ENCODE measurements around the gene NAGPA.
"Not testable (repeated sequence)": the region's sequence is repeated elsewhere in the genome, so short reads cannot be mapped to it uniquely, and the experiment has no call there.

NAGPA gene

DNA sequence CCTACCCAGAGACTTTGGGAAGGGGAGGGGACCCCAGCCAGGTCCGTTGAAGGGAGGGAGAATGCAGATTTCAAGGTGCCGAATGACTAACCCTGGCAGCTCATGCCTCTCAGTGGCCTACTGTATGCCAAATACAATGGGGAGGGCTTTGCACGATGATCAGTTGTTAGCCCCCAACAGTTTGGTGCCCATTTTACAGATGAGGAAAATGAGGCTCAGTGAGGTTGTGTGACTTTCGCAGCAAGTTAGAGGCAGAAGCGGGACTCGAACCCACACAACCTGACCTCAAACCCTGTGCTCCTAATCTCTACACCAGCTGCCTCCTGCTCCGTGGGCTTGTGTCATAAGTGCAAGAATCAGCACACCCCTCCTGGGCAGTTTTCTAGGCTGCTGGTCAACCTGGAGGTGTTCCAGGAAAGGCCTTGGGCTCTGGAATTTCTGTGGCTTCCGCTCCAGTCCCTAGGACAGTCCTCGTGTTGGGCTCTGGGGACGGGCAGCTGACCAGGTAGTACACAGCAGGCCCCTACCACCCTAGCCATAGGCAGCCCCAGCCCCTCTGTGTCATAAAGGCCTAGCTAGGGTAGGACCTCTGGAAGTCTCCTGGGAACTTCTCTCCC is 11.9 kb upstream of the NAGPA start:
- TF ChIP-seq, protein P1, sequence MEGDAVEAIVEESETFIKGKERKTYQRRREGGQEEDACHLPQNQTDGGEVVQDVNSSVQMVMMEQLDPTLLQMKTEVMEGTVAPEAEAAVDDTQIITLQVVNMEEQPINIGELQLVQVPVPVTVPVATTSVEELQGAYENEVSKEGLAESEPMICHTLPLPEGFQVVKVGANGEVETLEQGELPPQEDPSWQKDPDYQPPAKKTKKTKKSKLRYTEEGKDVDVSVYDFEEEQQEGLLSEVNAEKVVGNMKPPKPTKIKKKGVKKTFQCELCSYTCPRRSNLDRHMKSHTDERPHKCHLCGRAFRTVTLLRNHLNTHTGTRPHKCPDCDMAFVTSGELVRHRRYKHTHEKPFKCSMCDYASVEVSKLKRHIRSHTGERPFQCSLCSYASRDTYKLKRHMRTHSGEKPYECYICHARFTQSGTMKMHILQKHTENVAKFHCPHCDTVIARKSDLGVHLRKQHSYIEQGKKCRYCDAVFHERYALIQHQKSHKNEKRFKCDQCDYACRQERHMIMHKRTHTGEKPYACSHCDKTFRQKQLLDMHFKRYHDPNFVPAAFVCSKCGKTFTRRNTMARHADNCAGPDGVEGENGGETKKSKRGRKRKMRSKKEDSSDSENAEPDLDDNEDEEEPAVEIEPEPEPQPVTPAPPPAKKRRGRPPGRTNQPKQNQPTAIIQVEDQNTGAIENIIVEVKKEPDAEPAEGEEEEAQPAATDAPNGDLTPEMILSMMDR (IDR thresholded peaks at IDR 0.05; ENCODE audit: borderline replicate concordance, insufficient read depth, low read depth, low read length), result no peak
- no peak overlapping the region for H3K4me3 ChIP-seq (ENCODE audit: low read depth, low read length)

DNA sequence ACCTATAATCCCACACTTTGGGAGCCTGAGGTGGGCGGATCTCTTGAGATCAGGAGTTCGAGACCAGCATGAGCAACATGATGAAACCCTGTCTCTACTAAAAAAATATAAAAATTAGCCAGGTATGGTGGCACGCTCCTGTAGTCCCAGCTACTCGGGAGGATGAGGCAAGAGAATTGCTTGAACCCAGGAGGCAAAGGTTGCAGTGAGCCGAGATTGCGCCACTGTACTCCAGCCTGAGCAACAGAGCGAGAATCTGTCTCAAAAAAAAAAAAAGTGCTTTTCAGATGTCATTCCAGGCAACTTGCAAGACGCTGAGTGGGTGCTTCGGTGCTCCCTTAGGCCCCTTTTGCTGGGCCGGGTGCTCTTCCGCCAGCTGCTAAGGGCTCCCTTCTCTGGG is 10.8 kb upstream of the NAGPA start:
- H3K4me3 ChIP-seq (ENCODE audit: low read depth, low read length), result not testable (repeated sequence)

DNA sequence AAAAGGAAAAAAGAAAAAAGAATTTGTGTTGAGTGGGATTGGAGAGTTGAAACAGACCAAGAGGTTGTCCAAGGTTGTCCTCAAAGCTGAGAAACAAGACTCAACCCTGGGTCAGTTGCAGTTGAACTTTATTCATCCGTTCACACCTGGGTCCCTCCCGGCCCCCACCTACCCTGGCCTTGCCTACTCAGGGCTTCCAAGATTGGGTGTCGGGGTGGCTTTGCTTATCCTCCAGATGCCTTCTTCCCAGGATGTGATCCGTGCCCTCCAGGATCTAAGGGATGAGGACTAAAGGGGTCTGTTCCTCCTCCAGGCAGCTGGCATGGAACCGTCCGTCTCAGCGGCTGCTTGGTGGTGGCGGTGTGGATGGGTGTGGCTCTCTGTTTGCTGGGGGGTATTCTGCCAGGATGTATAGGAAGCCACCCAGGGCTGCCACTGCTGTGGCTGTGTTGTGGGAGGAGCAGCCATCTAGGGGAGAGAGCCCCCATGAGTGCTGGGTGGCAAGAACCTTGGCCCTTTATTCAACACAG is 10.3 kb upstream of the NAGPA start:
- TF ChIP-seq, protein P1 (IDR thresholded peaks at IDR 0.05; ENCODE audit: borderline replicate concordance, insufficient read depth, low read depth, low read length), result no peak
- no peak overlapping the region for H3K4me3 ChIP-seq (ENCODE audit: low read depth, low read length)

DNA sequence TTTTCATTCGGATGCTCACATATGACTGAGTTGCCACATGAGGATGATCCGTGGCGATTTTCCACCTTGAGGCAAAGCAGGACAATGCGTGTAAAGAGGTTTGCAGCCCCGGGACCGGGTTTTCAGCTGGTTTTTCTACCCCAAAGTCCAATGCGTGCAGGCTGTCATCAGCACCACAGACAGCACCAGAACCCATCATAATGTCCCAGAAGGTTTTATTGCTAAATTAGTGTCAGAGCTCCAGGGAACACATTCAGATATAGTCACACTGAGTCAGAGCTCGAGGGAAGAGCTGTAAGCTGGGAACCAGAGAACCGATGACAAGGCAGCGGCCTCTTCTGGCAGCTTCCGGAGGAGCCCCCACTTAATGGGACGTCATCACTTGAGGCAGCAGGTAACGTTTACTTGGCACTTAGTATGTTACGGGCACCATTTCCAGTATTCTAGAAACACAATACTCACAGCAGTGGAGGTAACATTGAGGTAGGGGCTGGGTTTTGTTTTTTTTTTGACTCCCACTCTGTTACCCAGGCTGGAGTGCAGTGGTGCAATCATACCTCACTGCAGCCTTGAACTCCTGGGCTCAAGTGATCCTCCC is 8.9 kb upstream of the NAGPA start:
- no peak overlapping the region for H3K4me3 ChIP-seq (ENCODE audit: low read depth, low read length)
- TF ChIP-seq, protein P1 (IDR thresholded peaks at IDR 0.05; ENCODE audit: borderline replicate concordance, insufficient read depth, low read depth, low read length), result no peak

DNA sequence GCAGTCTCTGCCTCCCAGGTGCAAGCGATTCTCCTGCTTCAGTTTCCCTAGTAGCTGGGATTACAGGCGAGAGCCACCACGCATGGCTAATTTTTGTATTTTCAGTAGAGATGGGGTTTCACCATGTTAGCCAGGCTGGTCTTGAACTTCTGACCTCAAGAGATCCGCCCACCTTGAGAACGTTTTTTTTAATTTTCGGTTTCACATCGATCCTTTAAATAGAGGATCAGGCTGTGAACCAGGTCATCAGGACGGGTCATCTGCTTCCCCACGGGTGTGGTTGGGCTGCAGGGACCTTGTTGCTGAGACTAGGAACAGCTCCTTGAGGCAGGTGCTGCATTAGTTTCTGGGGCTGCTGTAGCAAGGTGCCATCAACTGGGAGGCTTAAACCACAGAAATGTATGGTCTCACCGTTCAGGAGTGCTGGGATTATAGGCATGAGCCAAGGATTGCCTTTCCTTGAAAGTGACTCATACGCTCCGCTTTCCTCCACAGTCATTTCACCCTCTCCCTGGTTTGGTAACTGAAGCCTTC is 7.9 kb upstream of the NAGPA start:
- TF ChIP-seq, protein P1 (IDR thresholded peaks at IDR 0.05; ENCODE audit: borderline replicate concordance, insufficient read depth, low read depth, low read length), result no peak
- no peak overlapping the region for H3K4me3 ChIP-seq (ENCODE audit: low read depth, low read length)

DNA sequence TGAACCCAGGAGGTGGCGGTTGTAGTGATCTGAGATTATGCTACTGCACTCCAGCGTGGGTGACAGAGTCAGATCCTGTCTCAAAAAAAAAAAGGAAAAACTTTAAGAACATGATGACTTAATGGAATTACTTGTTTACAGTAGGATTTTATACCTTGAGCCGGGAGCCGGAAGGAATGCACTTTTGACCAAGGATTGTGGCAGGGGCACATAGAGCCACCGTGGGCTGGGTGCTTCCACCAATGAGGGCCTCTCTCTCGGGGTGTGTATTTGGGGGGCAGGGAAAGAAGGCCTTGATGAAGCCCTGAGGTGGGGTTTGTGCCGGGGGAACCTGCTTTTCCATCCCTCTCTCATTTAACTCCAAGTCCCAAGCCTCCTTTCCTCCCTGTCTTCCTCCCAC is 6.7 kb upstream of the NAGPA start:
- TF ChIP-seq, protein P1 (IDR thresholded peaks at IDR 0.05; ENCODE audit: borderline replicate concordance, insufficient read depth, low read depth, low read length), result no peak
- H3K4me3 ChIP-seq (ENCODE audit: low read depth, low read length), result no peak overlapping the region

DNA sequence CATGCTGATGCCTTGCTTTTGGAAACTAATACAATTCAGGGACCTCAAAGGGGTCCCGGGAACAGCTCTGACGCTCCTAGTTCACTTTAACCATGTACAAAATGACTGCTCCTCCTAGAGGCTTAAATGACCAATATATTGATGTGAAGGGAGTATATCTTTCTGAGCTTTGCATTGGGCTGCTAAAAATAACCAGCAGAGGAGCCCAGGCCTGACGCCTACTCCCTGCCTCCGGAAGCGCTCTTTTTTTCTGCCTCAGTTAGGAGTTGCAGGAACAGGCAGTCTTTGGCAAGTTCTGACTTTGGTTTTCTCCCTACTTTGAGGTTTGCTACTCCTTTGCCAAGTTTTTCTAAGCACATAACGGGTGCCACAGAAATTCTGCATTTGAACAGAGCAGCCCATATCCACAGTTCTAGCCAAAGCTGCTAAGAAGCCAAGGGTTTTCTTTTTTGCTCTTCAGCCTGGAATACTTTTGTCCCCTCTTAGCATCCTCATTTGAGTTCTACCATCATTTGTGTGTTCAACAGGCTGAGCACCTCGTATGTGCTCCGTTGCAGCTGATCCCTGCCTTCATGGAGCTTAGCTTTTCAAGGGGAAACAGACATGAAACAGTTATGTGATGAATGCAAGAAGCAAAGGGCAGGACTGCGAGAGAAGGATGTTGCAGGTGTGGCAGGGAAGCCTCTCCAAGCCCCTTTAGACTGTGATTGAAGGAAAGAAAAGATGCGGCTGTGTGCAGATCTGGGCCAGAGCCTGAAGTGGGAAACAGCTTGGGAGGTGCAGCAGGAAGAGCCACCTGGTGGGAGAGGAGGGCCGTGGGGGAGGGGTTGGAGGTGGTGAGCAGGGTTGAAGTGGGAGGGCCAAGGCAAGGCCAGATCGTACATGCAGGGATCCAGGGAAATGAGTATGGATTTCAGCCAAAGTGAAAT is 2.8 kb upstream of the NAGPA start:
- TF ChIP-seq, protein P1 (IDR thresholded peaks at IDR 0.05; ENCODE audit: borderline replicate concordance, insufficient read depth, low read depth, low read length), result no peak
- no peak overlapping the region for H3K4me3 ChIP-seq (ENCODE audit: low read depth, low read length)

Data from GM12875 (cell line).